HCT116 (cell line): ENCODE measurements around the gene PADI3. TPM values are rescaled to one million over a fixed set of nuclear protein-coding genes. Genes with fewer than 3 reads are reported as not detected.

Experiments used
- ATAC-seq: fragments of 200-7000 bp; cut with Tn5 transposase; 2 replicates; pipeline ENCODE4 v1.9.1; 2020; ENCODE audit warnings: mild to moderate bottlenecking, moderate library complexity
- BruUV-seq: library from RNA; stranded (reverse); fragments of 400-500 nt; replicated peaks from 2 replicates; lab custom pipeline; 2021; lab: Mats Ljungman, UMichigan
- CTCF ChIA-PET: fragments of 300-600 bp; sonication (Branson Sonifier 250); formaldehyde crosslinking; loops from one replicate; lab custom pipeline; 2021; ENCODE audit warnings: antibody characterized with exemption; lab: Charles Lee
- POLR2A ChIA-PET: fragments of 300-600, 350-600 bp; sonication (Branson Sonifier 250); formaldehyde crosslinking; loops from one replicate; lab custom pipeline; 2021; ENCODE audit warnings: antibody characterized with exemption; lab: Charles Lee
- RAD21 ChIA-PET, 2 experiments: fragments of 300-600 bp; sonication (Branson Sonifier 250); formaldehyde crosslinking; loops; one replicate each; lab custom pipeline; 2023; ENCODE audit warnings: low total read pairs in 2 of 2; ENCODE audit not compliant: uncharacterized antibody in 2 of 2, unreplicated experiment in 2 of 2, low non-redundant PET in 1 of 2; lab: Charles Lee
- DNase-seq: peaks from one replicate; pipeline ENCODE4 v3.0.0-alpha.2; 2010; ENCODE audit warnings: low read depth, low spot score
- H2AFZ ChIP-seq: fragments of 200-600 bp; shearing (Covaris generic), sonication (generic); 2 replicates; pipeline ENCODE4 v1.6.1; 2017; ENCODE audit warnings: low read depth, mixed run types, mixed read lengths, antibody characterized with exemption, low read length; ENCODE audit not compliant: poor library complexity, severe bottlenecking
- H3K27ac ChIP-seq: 2 replicates; pipeline ENCODE4 v1.5.1; 2012; ENCODE audit warnings: low read depth, low read length
- H3K27me3 ChIP-seq: fragments of 200-600 bp; sonication (generic); 2 replicates; pipeline ENCODE4 v1.6.1; 2016; ENCODE audit warnings: mixed run types, low read length, mixed read lengths; ENCODE audit not compliant: insufficient read depth
- H3K36me3 ChIP-seq, 2 experiments: fragments of 200-500 bp in 1 of 2; fragments of 200-600 bp in 1 of 2; sonication (Bioruptor generic) in 1 of 2; sonication (generic) in 1 of 2; 2 replicates each; pipeline versions ENCODE4 v1.5.1 to v1.6.1; 2014 to 2016; ENCODE audit warnings: low read length in 2 of 2, inconsistent platforms in 1 of 2, mixed read lengths in 1 of 2, mixed run types in 1 of 2; ENCODE audit not compliant: insufficient read depth in 2 of 2, control insufficient read depth in 1 of 2
- H3K4me1 ChIP-seq, 2 experiments: fragments of 200-600 bp in 1 of 2; sonication (generic) in 1 of 2; 2 replicates each; pipeline versions ENCODE4 v1.5.1 to v1.6.1; 2012 to 2017; ENCODE audit warnings: low read length in 2 of 2, inconsistent platforms in 1 of 2, mild to moderate bottlenecking in 1 of 2, mixed read lengths in 1 of 2, mixed run types in 1 of 2, moderate library complexity in 1 of 2; ENCODE audit not compliant: insufficient read depth in 2 of 2, control insufficient read depth in 1 of 2
- H3K4me2 ChIP-seq: fragments of 200-600 bp; sonication (generic); 2 replicates; pipeline ENCODE4 v1.6.1; 2017; ENCODE audit warnings: mixed run types, low read length, mixed read lengths
- H3K4me3 ChIP-seq, 2 experiments: fragments of 200-600 bp in 1 of 2; sonication (generic) in 1 of 2; replicated peaks in 1 of 2; 2 replicates each; pipeline ENCODE4 v1.5.1; 2011 to 2016; ENCODE audit warnings: low read length in 2 of 2, control low read depth in 1 of 2, low read depth in 1 of 2, mild to moderate bottlenecking in 1 of 2, mixed read lengths in 1 of 2, mixed run types in 1 of 2
- H3K79me2 ChIP-seq: fragments of 200-600 bp; sonication (generic); 2 replicates; pipeline ENCODE4 v1.6.1; 2017; ENCODE audit warnings: mild to moderate bottlenecking, mixed run types, low read length, moderate library complexity, mixed read lengths; ENCODE audit not compliant: insufficient read depth
- H3K9ac ChIP-seq: fragments of 200-600 bp; sonication (generic); 2 replicates; pipeline ENCODE4 v1.6.1; 2016; ENCODE audit warnings: low read length, mixed read lengths
- H3K9me2 ChIP-seq: fragments of 200-600 bp; sonication (generic), shearing (Covaris generic); 2 replicates; pipeline ENCODE4 v1.6.1; 2017; ENCODE audit warnings: mixed run types, mild to moderate bottlenecking, moderate library complexity; ENCODE audit not compliant: insufficient read depth
- H3K9me3 ChIP-seq, 2 experiments: fragments of 200-500 bp in 1 of 2; fragments of 200-600 bp in 1 of 2; sonication (Bioruptor generic) in 1 of 2; sonication (generic) in 1 of 2; 2 replicates each; pipeline ENCODE4 v1.6.1; 2014 to 2017; ENCODE audit warnings: low read length in 2 of 2, mixed read lengths in 2 of 2, inconsistent platforms in 1 of 2, low read depth in 1 of 2, mild to moderate bottlenecking in 1 of 2, mixed run types in 1 of 2, moderate library complexity in 1 of 2; ENCODE audit not compliant: control insufficient read depth in 1 of 2, insufficient read depth in 1 of 2
- H4K20me1 ChIP-seq: fragments of 200-600 bp; sonication (generic), shearing (Covaris generic); 2 replicates; pipeline ENCODE4 v1.6.1; 2017; ENCODE audit warnings: mixed run types, mild to moderate bottlenecking, moderate library complexity; ENCODE audit not compliant: insufficient read depth
- ATF3 ChIP-seq: IDR thresholded peaks from 2 replicates; pipeline ENCODE4 v1.6.1; 2012
- CBX3 ChIP-seq: IDR thresholded peaks from 2 replicates; pipeline ENCODE4 v1.6.1; 2012; ENCODE audit warnings: low read depth
- EGR1 ChIP-seq: IDR thresholded peaks from 2 replicates; pipeline ENCODE4 v1.6.1; 2012; ENCODE audit warnings: low read depth
- ELF1 ChIP-seq: IDR thresholded peaks from 2 replicates; pipeline ENCODE4 v1.6.1; 2012; ENCODE audit warnings: low read depth, borderline replicate concordance
- FOSL1 ChIP-seq: IDR thresholded peaks from 2 replicates; pipeline ENCODE4 v1.6.1; 2012; ENCODE audit warnings: low read depth
- POLR2A ChIP-seq: IDR thresholded peaks from 2 replicates; pipeline ENCODE4 v1.7.0; 2011; ENCODE audit warnings: borderline replicate concordance; ENCODE audit not compliant: insufficient read depth, insufficient read length; ENCODE audit errors: extremely low read depth
- POLR2AphosphoS5 ChIP-seq: IDR thresholded peaks from 2 replicates; pipeline ENCODE4 v1.6.1; 2011; ENCODE audit warnings: mild to moderate bottlenecking, low read depth, low read length, moderate library complexity
- RAD21 ChIP-seq: IDR thresholded peaks from 2 replicates; pipeline ENCODE4 v1.6.1; 2012; ENCODE audit warnings: low read depth, mild to moderate bottlenecking
- SP1 ChIP-seq: IDR thresholded peaks from 2 replicates; pipeline ENCODE4 v1.6.1; 2012; ENCODE audit warnings: low read depth
- SRF ChIP-seq: IDR thresholded peaks from 2 replicates; pipeline ENCODE4 v1.6.1; 2012; ENCODE audit warnings: low read depth
- TCF7L2 ChIP-seq: IDR thresholded peaks from 2 replicates; pipeline ENCODE4 v1.7.0; 2011; ENCODE audit warnings: borderline replicate concordance, inconsistent platforms; ENCODE audit not compliant: insufficient read depth, insufficient read length; ENCODE audit errors: extremely low read depth
- ZBTB33 ChIP-seq: IDR thresholded peaks from 2 replicates; pipeline ENCODE4 v1.6.1; 2011; ENCODE audit warnings: mild to moderate bottlenecking, low read length, moderate library complexity; ENCODE audit not compliant: insufficient replicate concordance; ENCODE audit errors: extremely low read depth
- ZFX ChIP-seq: fragments of 450-650 bp; IDR thresholded peaks from 2 replicates; pipeline ENCODE4 v1.6.1; 2017
- ZNF274 ChIP-seq: fragments of 200-500 bp; sonication (Bioruptor generic); IDR thresholded peaks from 2 replicates; pipeline ENCODE4 v1.6.1; 2014; ENCODE audit warnings: mild to moderate bottlenecking, low read depth, low read length, inconsistent platforms
- intact Hi-C: fragments of 100-400 bp; cut with micrococcal nuclease; formaldehyde crosslinking; loops from 2 replicates; pipeline ENCODE4 v1.10.0; 2022
- total RNA-seq: library from RNA; stranded (reverse); gene quantifications from one replicate; pipeline ENCODE4 v1.2.1, GENCODE V29; 2021; ENCODE audit not compliant: unreplicated experiment

The PADI3 gene
- total RNA-seq, 1 experiment from 2014 or later, result 0.93 TPM

- H3K36me3 ChIP-seq, result no peaks in the 10 kb centered on the region
Observed at GRCh38 chr1:17316704-17317103, 67.8 kb downstream of the PADI3 start.

GRCh38 chr1:17318262-17318661 is 69.4 kb downstream of the PADI3 start:
- no peaks in the 10 kb centered on the region for H3K36me3 ChIP-seq
- H2AFZ ChIP-seq, result no peak overlapping the region
- H3K27me3 ChIP-seq, result no peaks in the 10 kb centered on the region
- H3K79me2 ChIP-seq, result no peaks in the 10 kb centered on the region
- DNase-seq (no peak), ATAC-seq (no peak)
- no peak overlapping the region for H3K4me2 ChIP-seq
- BruUV-seq, result no TSS peak
- H3K4me3 ChIP-seq, result no peak overlapping the region
- H3K9me3 ChIP-seq, result no peaks in the 10 kb centered on the region
- H3K27ac ChIP-seq, result no peak overlapping the region
- intact Hi-C loops, result no loop called here
- H3K9ac ChIP-seq, result no peak overlapping the region
- no peaks in the 10 kb centered on the region for H3K4me1 ChIP-seq
- no peaks in the 10 kb centered on the region for H3K9me2 ChIP-seq
- ChIA-PET POLR2A (no interaction called here), RAD21 (no interaction called here), CTCF (no interaction called here)
- no peaks in the 10 kb centered on the region for H4K20me1 ChIP-seq
- no peak for TF ChIP-seq ZFX
- no peak for TF ChIP-seq ATF3
- no peak for TF ChIP-seq ZNF274
- no peak for TF ChIP-seq RAD21
- TF ChIP-seq FOSL1, result no peak
- TF ChIP-seq TCF7L2, result no peak
- no peak for TF ChIP-seq POLR2AphosphoS5
- TF ChIP-seq SRF, result no peak
- no peak for TF ChIP-seq EGR1
- no peak for TF ChIP-seq ZBTB33
- no peak for TF ChIP-seq CBX3
- TF ChIP-seq SP1, result no peak
- no peak for TF ChIP-seq POLR2A
- TF ChIP-seq ELF1, result no peak

More at GRCh38 chr1:17316704-17317103, 67.8 kb downstream of the PADI3 start:
- H3K4me1 ChIP-seq, result no peaks in the 10 kb centered on the region
- no peaks in the 10 kb centered on the region for H4K20me1 ChIP-seq
- intact Hi-C loops, result no loop called here
- no peak for ATAC-seq
- H3K4me2 ChIP-seq, result no peak overlapping the region
- H3K4me3 ChIP-seq, result no peak overlapping the region
- H3K9ac ChIP-seq, result no peak overlapping the region
- H3K9me3 ChIP-seq, result no peaks in the 10 kb centered on the region
- no TSS peak for BruUV-seq
- ChIA-PET RAD21 (no interaction called here), POLR2A (no interaction called here)
- no peaks in the 10 kb centered on the region for H3K79me2 ChIP-seq
- TF ChIP-seq FOSL1 (no peak), ZBTB33 (no peak), POLR2AphosphoS5 (no peak)
- TF ChIP-seq, all 23 proteins: peak for 0
- CTCF ChIA-PET, result no interaction called here
- no peaks in the 10 kb centered on the region for H3K27me3 ChIP-seq
- no peaks in the 10 kb centered on the region for H3K9me2 ChIP-seq
- no peak overlapping the region for H2AFZ ChIP-seq
- no peak overlapping the region for H3K27ac ChIP-seq
- DNase-seq, result no peak
